GM12878 (cell line): ENCODE results near the gene EDARADD.

Experiments
- POLR2A ChIP-seq: IDR thresholded peaks from 2 replicates; pipeline ENCODE4 v1.6.1; 2011; ENCODE audit warnings: low read depth, mild to moderate bottlenecking, low read length
- RELA ChIP-seq: fragments of 450-650 bp; IDR thresholded peaks from 2 replicates; pipeline ENCODE4 v1.8.0; 2014; ENCODE audit warnings: borderline replicate concordance; ENCODE audit not compliant: partially characterized antibody
- RFX5 ChIP-seq: IDR thresholded peaks from 2 replicates; pipeline ENCODE4 v1.6.1; 2011; ENCODE audit warnings: low read depth, low read length, improper control_type of control experiment
- RUNX3 ChIP-seq: IDR thresholded peaks from 2 replicates; pipeline ENCODE4 v1.6.1; 2012; ENCODE audit warnings: low read length, inconsistent platforms
- SIX5 ChIP-seq: IDR thresholded peaks from 2 replicates; pipeline ENCODE4 v1.6.1; 2011; ENCODE audit warnings: mild to moderate bottlenecking, low read depth, low read length, moderate library complexity; ENCODE audit not compliant: severe bottlenecking
- SMC3 ChIP-seq: IDR thresholded peaks from 2 replicates; pipeline ENCODE4 v1.6.1; 2011; ENCODE audit warnings: low read length, improper control_type of control experiment, borderline replicate concordance
- SREBF2 ChIP-seq: IDR thresholded peaks from 2 replicates; pipeline ENCODE4 v1.6.1; 2012; ENCODE audit warnings: mild to moderate bottlenecking, low read length
- TCF3 ChIP-seq: IDR thresholded peaks from 2 replicates; pipeline ENCODE4 v1.6.1; 2012; ENCODE audit warnings: low read depth, mild to moderate bottlenecking, low read length, borderline replicate concordance; ENCODE audit not compliant: insufficient read depth
- TF ChIP-seq, protein P1 (sequence below), 3 experiments: IDR thresholded peaks in 2 of 3; conservative IDR thresholded peaks in 1 of 3; 2 replicates each; pipeline ENCODE4 v1.5.1; 2011; ENCODE audit warnings: low read depth in 3 of 3, low read length in 3 of 3, mild to moderate bottlenecking in 3 of 3, control low read depth in 2 of 3, moderate library complexity in 2 of 3, inconsistent platforms in 1 of 3, mixed read lengths in 1 of 3; ENCODE audit not compliant: control insufficient read depth in 2 of 3, insufficient read depth in 1 of 3; ENCODE audit errors: extremely low read depth in 1 of 3
- TF ChIP-seq, protein P2 (sequence below): IDR thresholded peaks from 2 replicates; pipeline ENCODE4 v1.6.1; 2012; ENCODE audit warnings: low read depth, low read length, improper control_type of control experiment

DNA sequence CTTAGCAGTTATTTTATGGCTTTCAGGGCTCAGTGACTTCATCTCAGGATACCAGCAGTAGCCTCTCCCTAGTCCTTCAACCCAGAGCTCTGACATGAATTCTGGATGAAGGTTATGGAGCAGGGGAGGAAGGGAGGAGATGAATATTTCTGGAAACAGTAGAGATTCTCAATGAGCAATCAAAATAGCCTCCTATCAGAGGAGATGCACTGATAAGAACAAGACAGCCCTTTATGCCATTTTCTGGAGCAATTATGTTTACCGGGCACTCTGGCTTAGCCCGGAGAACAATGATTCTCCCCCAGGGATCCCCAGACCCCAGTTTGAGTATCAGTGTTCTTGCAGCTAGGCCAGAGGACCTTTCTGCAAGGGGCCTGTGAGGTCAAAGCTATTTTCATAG lies 37.9 kb upstream of the EDARADD start:
- TF ChIP-seq, protein P1, sequence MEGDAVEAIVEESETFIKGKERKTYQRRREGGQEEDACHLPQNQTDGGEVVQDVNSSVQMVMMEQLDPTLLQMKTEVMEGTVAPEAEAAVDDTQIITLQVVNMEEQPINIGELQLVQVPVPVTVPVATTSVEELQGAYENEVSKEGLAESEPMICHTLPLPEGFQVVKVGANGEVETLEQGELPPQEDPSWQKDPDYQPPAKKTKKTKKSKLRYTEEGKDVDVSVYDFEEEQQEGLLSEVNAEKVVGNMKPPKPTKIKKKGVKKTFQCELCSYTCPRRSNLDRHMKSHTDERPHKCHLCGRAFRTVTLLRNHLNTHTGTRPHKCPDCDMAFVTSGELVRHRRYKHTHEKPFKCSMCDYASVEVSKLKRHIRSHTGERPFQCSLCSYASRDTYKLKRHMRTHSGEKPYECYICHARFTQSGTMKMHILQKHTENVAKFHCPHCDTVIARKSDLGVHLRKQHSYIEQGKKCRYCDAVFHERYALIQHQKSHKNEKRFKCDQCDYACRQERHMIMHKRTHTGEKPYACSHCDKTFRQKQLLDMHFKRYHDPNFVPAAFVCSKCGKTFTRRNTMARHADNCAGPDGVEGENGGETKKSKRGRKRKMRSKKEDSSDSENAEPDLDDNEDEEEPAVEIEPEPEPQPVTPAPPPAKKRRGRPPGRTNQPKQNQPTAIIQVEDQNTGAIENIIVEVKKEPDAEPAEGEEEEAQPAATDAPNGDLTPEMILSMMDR (IDR thresholded peaks at IDR 0.05 in 2 of 3, conservative IDR thresholded peaks at IDR 0.05 in 1 of 3; ENCODE audit: control insufficient read depth in 2 of 3, extremely low read depth in 1 of 3, insufficient read depth in 1 of 3, low read depth in 3 of 3, low read length in 3 of 3) = no peak
- TF ChIP-seq RELA = no peak
- TF ChIP-seq POLR2A = no peak
- TF ChIP-seq SIX5 = no peak
- TF ChIP-seq TCF3 = no peak
- TF ChIP-seq RUNX3 = no peak
- TF ChIP-seq, protein P2, sequence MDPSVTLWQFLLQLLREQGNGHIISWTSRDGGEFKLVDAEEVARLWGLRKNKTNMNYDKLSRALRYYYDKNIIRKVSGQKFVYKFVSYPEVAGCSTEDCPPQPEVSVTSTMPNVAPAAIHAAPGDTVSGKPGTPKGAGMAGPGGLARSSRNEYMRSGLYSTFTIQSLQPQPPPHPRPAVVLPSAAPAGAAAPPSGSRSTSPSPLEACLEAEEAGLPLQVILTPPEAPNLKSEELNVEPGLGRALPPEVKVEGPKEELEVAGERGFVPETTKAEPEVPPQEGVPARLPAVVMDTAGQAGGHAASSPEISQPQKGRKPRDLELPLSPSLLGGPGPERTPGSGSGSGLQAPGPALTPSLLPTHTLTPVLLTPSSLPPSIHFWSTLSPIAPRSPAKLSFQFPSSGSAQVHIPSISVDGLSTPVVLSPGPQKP = no peak
- no peak for TF ChIP-seq SREBF2
- TF ChIP-seq RFX5 = no peak
- TF ChIP-seq SMC3 = no peak
